ENCODE results near the gene BRD3OS.

The BRD3OS gene

GRCh38 chr9:134034215-134035040, 9.1 kb downstream of the BRD3OS start:
- peak in 1 of 14 donors; percentile 84 for DNase-seq

GRCh38 chr9:134035041-134036039, 10.1 kb downstream of the BRD3OS start:
- peak in 1 of 14 donors; percentile 84 for DNase-seq

GRCh38 chr9:134036130-134036529, 10.8 kb downstream of the BRD3OS start:
- no peak for DNase-seq

- DNase-seq, result no peak
These were observed 12.4 kb downstream of the BRD3OS start for GRCh38 chr9:134037641-134038040.

GRCh38 chr9:134039386-134040175, 14.3 kb downstream of the BRD3OS start:
- DNase-seq, result no peak

- no peak for DNase-seq
These were observed 14.9 kb downstream of the BRD3OS start for GRCh38 chr9:134040176-134040565.

- DNase-seq, result no peak
These were observed 15.7 kb downstream of the BRD3OS start for GRCh38 chr9:134040781-134041648.

GRCh38 chr9:134041649-134041962, 16.3 kb downstream of the BRD3OS start:
- DNase-seq, result no peak

GRCh38 chr9:134043531-134043988, 18.3 kb downstream of the BRD3OS start:
- no peak for DNase-seq

- no peak for DNase-seq
These were observed 19.7 kb downstream of the BRD3OS start for GRCh38 chr9:134044944-134045343.

- DNase-seq, result no peak
These were observed 20.7 kb downstream of the BRD3OS start for GRCh38 chr9:134045841-134046544.

GRCh38 chr9:134046894-134047681, 21.8 kb downstream of the BRD3OS start:
- DNase-seq, result no peak

GRCh38 chr9:134047868-134048581, 22.7 kb downstream of the BRD3OS start:
- DNase-seq, result no peak

- no peak for DNase-seq
These were observed 23.3 kb downstream of the BRD3OS start for GRCh38 chr9:134048582-134048968.

GRCh38 chr9:134049236-134049635, 24.0 kb downstream of the BRD3OS start:
- DNase-seq, result peak in 1 of 14 donors; percentile 14

GRCh38 chr9:134049772-134050588, 24.7 kb downstream of the BRD3OS start:
- no peak for DNase-seq

- DNase-seq, result no peak
These were observed 25.4 kb downstream of the BRD3OS start for GRCh38 chr9:134050726-134051125.

- DNase-seq, result no peak
These were observed 26.0 kb downstream of the BRD3OS start for GRCh38 chr9:134051319-134051718.
